B cell (primary cell): Measurements from ENCODE around the gene TP53AIP1. TPM values are rescaled to one million over a fixed set of nuclear protein-coding genes. Genes with fewer than 3 reads are reported as not detected.

Experiments
- ATAC-seq: fragments of 200-7000 bp; cut with Tn5 transposase; one replicate; pipeline ENCODE4 v1.10.0; 2021; ENCODE audit warnings: low read depth, mild to moderate bottlenecking, moderate number of reproducible peaks, moderate library complexity
- CTCF ChIA-PET: fragments of 350-600 bp; sonication (Branson Sonifier 250); formaldehyde crosslinking; loops from one replicate; lab custom pipeline; 2021; ENCODE audit warnings: antibody characterized with exemption, inconsistent platforms; lab: Charles Lee
- POLR2A ChIA-PET: fragments of 350-600 bp; sonication (Branson Sonifier 250); formaldehyde crosslinking; loops from one replicate; lab custom pipeline; 2021; ENCODE audit warnings: antibody characterized with exemption; lab: Charles Lee
- DNase-seq: peaks from one replicate; pipeline ENCODE4 v3.0.0; 2013
- H2AFZ ChIP-seq: 2 replicates; pipeline ENCODE4 v1.6.1; 2012; ENCODE audit warnings: mild to moderate bottlenecking, low read depth, low read length; ENCODE audit not compliant: insufficient read depth, poor library complexity, severe bottlenecking
- H3K27ac ChIP-seq, 2 donors: 1 replicate in 1 of 2; 2 replicates in 1 of 2; pipeline ENCODE4 v1.5.1; 2012 to 2013; ENCODE audit warnings: low read length in 2 of 2, mild to moderate bottlenecking in 2 of 2, moderate library complexity in 1 of 2
- H3K27me3 ChIP-seq, 4 experiments: fragments of 200-600 bp in 1 of 4; sonication (generic) in 1 of 4; replicated peaks in 1 of 4; 1 replicate in 2 of 4; 2 replicates in 2 of 4; pipeline versions ENCODE4 v1.6.1 to v1.7.0; 2013 to 2016; ENCODE audit warnings: low read length in 3 of 4, mild to moderate bottlenecking in 2 of 4, mixed read lengths in 1 of 4, moderate library complexity in 1 of 4; ENCODE audit not compliant: insufficient read depth in 4 of 4, control insufficient read depth in 3 of 4; ENCODE audit errors: control extremely low read depth in 1 of 4
- H3K36me3 ChIP-seq, 2 experiments: replicated peaks in 1 of 2; 1 replicate in 1 of 2; 2 replicates in 1 of 2; pipeline versions ENCODE4 v1.6.1 to v1.7.1; 2013; ENCODE audit warnings: low read length in 1 of 2; ENCODE audit not compliant: insufficient read depth in 2 of 2, control insufficient read depth in 1 of 2; ENCODE audit errors: control extremely low read depth in 1 of 2, extremely low read depth in 1 of 2
- H3K4me1 ChIP-seq, 2 donors: fragments of 200-600 bp in 1 of 2; sonication (generic) in 1 of 2; 1 replicate in 1 of 2; 2 replicates in 1 of 2; pipeline versions ENCODE4 v1.5.1 to v1.6.1; 2013 to 2017; ENCODE audit warnings: low read length in 2 of 2; ENCODE audit not compliant: control insufficient read depth in 2 of 2, insufficient read depth in 2 of 2
- H3K4me2 ChIP-seq: replicated peaks from 2 replicates; pipeline ENCODE3; 2012; ENCODE audit warnings: mild to moderate bottlenecking, low read depth, low read length; ENCODE audit not compliant: poor library complexity, severe bottlenecking
- H3K4me3 ChIP-seq, 5 experiments: fragments of 200-600 bp in 1 of 5; sonication (generic) in 1 of 5; 1 replicate in 3 of 5; 2 replicates in 2 of 5; pipeline versions ENCODE4 v1.5.1 to v1.7.0; 2011 to 2016; ENCODE audit warnings: low read length in 4 of 5, mild to moderate bottlenecking in 4 of 5, low read depth in 2 of 5, control low read depth in 1 of 5, moderate library complexity in 1 of 5; ENCODE audit not compliant: insufficient read depth in 1 of 5; ENCODE audit errors: control extremely low read depth in 1 of 5, extremely low read depth in 1 of 5
- H3K79me2 ChIP-seq: fragments of 200-600 bp; sonication (generic); one replicate; pipeline ENCODE4 v1.6.0; 2016; ENCODE audit warnings: low read length; ENCODE audit not compliant: control insufficient read depth, insufficient read depth
- H3K9ac ChIP-seq: fragments of 200-600 bp; sonication (generic); 2 replicates; pipeline ENCODE4 v1.6.1; 2017; ENCODE audit warnings: mild to moderate bottlenecking, low read length, moderate library complexity
- H3K9me3 ChIP-seq, 3 donors: one replicate each; pipeline versions ENCODE4 v1.6.1 to v1.7.1; 2013; ENCODE audit warnings: low read length in 2 of 3; ENCODE audit not compliant: control insufficient read depth in 2 of 3, insufficient read depth in 1 of 3; ENCODE audit errors: control extremely low read depth in 1 of 3
- H4K20me1 ChIP-seq: 2 replicates; pipeline ENCODE4 v1.6.0; 2012; ENCODE audit warnings: mild to moderate bottlenecking, low read length; ENCODE audit not compliant: insufficient read depth, control insufficient read depth, poor library complexity, severe bottlenecking
- H3K27ac Mint-ChIP-seq: one replicate; pipeline ENCODE4 v1.8.0; 2021; ENCODE audit warnings: mixed read lengths
- H3K27me3 Mint-ChIP-seq: one replicate; pipeline ENCODE4 v1.8.0; 2021; ENCODE audit warnings: mixed read lengths
- H3K4me1 Mint-ChIP-seq: one replicate; pipeline ENCODE4 v1.8.0; 2021; ENCODE audit warnings: mixed read lengths
- H3K4me3 Mint-ChIP-seq: one replicate; pipeline ENCODE4 v1.8.0; 2021; ENCODE audit warnings: mixed read lengths
- H3K9me3 Mint-ChIP-seq: one replicate; pipeline ENCODE4 v1.8.0; 2022; ENCODE audit warnings: mixed read lengths; ENCODE audit not compliant: insufficient read depth
- EZH2 ChIP-seq: IDR thresholded peaks from 2 replicates; pipeline ENCODE4 v1.6.1; 2012; ENCODE audit warnings: borderline replicate concordance, low read depth, mild to moderate bottlenecking, moderate library complexity, low read length; ENCODE audit not compliant: insufficient read depth, poor library complexity, severe bottlenecking
- WGBS: methylation state at CpG from one replicate; pipeline ENCODE4 v1.1.5; 2013; ENCODE audit warnings: missing lambda C conversion rate; ENCODE audit not compliant: insufficient coverage; 5-methylcytosine and 5-hydroxymethylcytosine counted together
- intact Hi-C: fragments of 100-400 bp; cut with micrococcal nuclease; formaldehyde crosslinking; loops from one replicate; pipeline ENCODE4 v1.10.0; 2022
- polyA plus RNA-seq: library from polyadenylated mRNA; depleted of rRNA; stranded (reverse); fragments of >200 nt; gene quantifications from 2 replicates; pipeline ENCODE4 v1.2.3, GENCODE V29; 2012
- total RNA-seq, 2 donors: library from RNA; stranded (reverse); fragments of 120-200 nt in 1 of 2; gene quantifications; 1 replicate in 1 of 2; 2 replicates in 1 of 2; pipeline versions ENCODE4 v1.2.3 to v1.2.4, GENCODE V29; 2013 to 2022
- TF ChIP-seq, protein P1 (sequence below): fragments of 200-600 bp; IDR thresholded peaks from one replicate; pipeline ENCODE4 v1.8.0; 2022; ENCODE audit warnings: antibody characterized with exemption, mild to moderate bottlenecking

The TP53AIP1 gene
- total and polyA plus RNA-seq, 2 donors (not counting 1 experiment from before 2014, with no cell fraction given), result 0.04 to 0.12 TPM

DNA sequence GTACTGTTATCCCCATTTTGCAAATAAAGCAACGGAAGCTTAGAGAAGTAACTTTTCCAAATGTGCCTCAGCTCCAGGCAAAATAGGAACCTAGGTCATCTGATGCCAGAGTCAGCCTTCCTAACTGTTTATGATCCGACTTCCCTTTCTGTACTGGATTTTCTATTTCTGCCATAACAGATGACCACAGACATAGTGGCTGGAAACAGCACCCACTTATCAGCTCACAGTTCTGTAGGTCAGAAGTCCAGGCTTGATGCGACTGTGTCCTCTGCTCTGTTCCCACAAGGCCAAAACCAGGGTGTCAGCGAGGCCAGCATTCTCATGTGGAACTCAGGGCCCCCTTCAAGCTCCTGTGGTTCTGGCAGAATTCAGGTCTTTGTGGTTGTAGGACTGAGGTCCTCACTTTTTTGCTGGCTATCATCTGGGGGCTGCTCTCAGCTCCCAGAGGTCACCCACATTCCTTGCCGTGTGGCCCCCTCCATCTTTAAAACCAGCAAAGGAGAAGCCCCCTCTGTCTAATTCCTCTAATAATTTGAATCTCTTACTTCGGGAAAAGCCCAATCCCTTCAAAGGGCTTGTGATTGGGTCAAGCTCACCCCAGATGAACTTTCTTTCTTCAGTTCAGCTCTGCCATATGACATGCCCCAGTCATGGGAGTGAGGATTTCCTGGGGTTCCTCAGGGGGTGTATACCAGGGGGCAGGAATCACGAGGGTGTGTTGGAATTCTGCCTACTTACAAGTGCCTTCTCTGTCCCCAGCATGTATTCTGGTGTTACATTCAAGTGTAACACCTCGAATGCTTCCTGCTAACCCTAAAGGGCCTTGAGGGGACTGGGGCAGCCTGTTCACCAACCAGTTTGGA, 36.3 kb downstream of the TP53AIP1 start:
- Mint-ChIP-seq H3K27ac (no peak overlapping the region), H3K27me3 (peaks cover 68% of the 10 kb centered on the region), H3K4me1 (peaks cover 25% of the 10 kb centered on the region), H3K4me3 (peak overlapping the region; percentile 81), H3K9me3 (no peaks in the 10 kb centered on the region)
- intact Hi-C loops, result loop anchor here (1.0 kb wide), 1 partner anchor 22 kb away; no protein-coding TSS in a partner anchor
- Histone ChIP-seq H3K79me2 (no peaks in the 10 kb centered on the region), H3K27me3 (peaks cover 0 to 88% (median 52%) of the 10 kb centered on the region in 4 experiments), H4K20me1 (no peaks in the 10 kb centered on the region), H3K9ac (peak overlapping the region; percentile 67), H3K27ac (no peak overlapping the region), H2AFZ (no peak overlapping the region), H3K4me1 (peaks cover 21 to 28% of the 10 kb centered on the region in 2 donors), H3K4me3 (peak overlapping the region in 2 of 5 experiments; percentile 65 to 81), H3K36me3 (no peaks in the 10 kb centered on the region), H3K4me2 (peak overlapping the region; percentile 97), H3K9me3 (peaks cover 0 to 11% (median 3%) of the 10 kb centered on the region in 3 donors)
- DNase-seq (no peak), ATAC-seq (no peak)
- ChIA-PET CTCF (interaction anchor here (0.5 to 9.4 kb wide), 16 partner anchors 8 to 749 kb away, joined by 3 to 89 read pairs (median 4); partner anchors contain the start of gene KCNJ5), POLR2A (interaction anchor here (0.6 to 0.9 kb wide), 3 partner anchors 13 to 25 kb away, joined by 3 to 5 read pairs (median 3); no protein-coding TSS in a partner anchor)
- TF ChIP-seq, protein P1, sequence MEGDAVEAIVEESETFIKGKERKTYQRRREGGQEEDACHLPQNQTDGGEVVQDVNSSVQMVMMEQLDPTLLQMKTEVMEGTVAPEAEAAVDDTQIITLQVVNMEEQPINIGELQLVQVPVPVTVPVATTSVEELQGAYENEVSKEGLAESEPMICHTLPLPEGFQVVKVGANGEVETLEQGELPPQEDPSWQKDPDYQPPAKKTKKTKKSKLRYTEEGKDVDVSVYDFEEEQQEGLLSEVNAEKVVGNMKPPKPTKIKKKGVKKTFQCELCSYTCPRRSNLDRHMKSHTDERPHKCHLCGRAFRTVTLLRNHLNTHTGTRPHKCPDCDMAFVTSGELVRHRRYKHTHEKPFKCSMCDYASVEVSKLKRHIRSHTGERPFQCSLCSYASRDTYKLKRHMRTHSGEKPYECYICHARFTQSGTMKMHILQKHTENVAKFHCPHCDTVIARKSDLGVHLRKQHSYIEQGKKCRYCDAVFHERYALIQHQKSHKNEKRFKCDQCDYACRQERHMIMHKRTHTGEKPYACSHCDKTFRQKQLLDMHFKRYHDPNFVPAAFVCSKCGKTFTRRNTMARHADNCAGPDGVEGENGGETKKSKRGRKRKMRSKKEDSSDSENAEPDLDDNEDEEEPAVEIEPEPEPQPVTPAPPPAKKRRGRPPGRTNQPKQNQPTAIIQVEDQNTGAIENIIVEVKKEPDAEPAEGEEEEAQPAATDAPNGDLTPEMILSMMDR, result peak; percentile 9
- no peak for TF ChIP-seq EZH2
- 68% methylated on average over 5 of the region's 8 CpGs for WGBS
